ENCODE results near the gene HHAT. TPM values are rescaled to one million over a fixed set of nuclear protein-coding genes. Genes with fewer than 3 reads are reported as not detected.

Gene HHAT
- polyA plus RNA-seq, 2 of the 4 experiments (the other 2 are of a cell fraction): 3.8 to 4.5 TPM

DNA sequence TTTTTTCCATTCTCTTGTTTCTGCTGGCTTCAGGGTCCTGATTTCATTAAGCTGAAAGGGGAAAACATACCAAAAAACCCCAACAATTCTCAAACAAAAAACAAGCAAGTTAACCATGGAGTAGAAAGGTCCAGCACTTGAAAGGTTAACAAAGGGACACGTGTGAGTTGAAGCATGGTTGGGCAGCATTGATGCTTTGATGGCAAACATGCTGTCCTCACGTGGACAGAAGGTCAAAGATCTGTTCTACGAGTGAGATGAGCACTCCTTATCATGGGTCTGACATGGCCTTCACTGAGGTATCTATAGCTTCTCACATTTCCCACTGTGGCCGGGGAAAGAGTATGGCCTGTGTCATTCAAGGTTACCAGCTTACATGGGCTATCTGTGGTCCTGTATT, 394.9 kb downstream of the HHAT start:
- no peak for TF ChIP-seq TFCP2L1 (CRISPR knock-in tag; IDR thresholded peaks at IDR 0.05)
- no peak for TF ChIP-seq RARB (CRISPR knock-in tag; IDR thresholded peaks at IDR 0.05)
- no peak for TF ChIP-seq MYC (IDR thresholded peaks at IDR 0.05; ENCODE audit: borderline replicate concordance, low read length)
- no peak for TF ChIP-seq RAD21 (conservative IDR thresholded peaks at IDR 0.05 in 1 of 2, IDR thresholded peaks at IDR 0.05 in 1 of 2)
- no peak for TF ChIP-seq FOSB (CRISPR knock-in tag; IDR thresholded peaks at IDR 0.05)
- no peak for TF ChIP-seq SMC3 (IDR thresholded peaks at IDR 0.05)
- TF ChIP-seq CHD2 (IDR thresholded peaks at IDR 0.05; ENCODE audit: low read length, partially characterized antibody): no peak
- no peak for TF ChIP-seq EP300 (IDR thresholded peaks at IDR 0.05)
- no peak for TF ChIP-seq MAZ (IDR thresholded peaks at IDR 0.05; ENCODE audit: borderline replicate concordance, low read depth, low read length)
- no peak for FAIRE-seq
- peaks cover 8% of the 10 kb centered on the region; the same call in 2 of the 3 replicates for H3K4me1 ChIP-seq
- no peak overlapping the region for H3K4me3 ChIP-seq
- H3K4me2 ChIP-seq: no peak overlapping the region
- ChIA-PET CTCF (interaction anchor here (1.3 kb wide), 1 partner anchor 411 kb away, joined by 3 read pairs; the partner anchor contains the start of gene KCNH1), POLR2A (no interaction called here)
- H3K9me3 ChIP-seq: no peaks in the 10 kb centered on the region
- DNase-seq (ENCODE audit: low read depth in 1 of 2, low spot score in 1 of 2): no peak
- ATAC-seq: no peak
- 53% methylated on average over 4 of the region's 4 CpGs for WGBS (ENCODE audit: missing lambda C conversion rate)
- H3K27ac ChIP-seq: no peak overlapping the region

DNA sequence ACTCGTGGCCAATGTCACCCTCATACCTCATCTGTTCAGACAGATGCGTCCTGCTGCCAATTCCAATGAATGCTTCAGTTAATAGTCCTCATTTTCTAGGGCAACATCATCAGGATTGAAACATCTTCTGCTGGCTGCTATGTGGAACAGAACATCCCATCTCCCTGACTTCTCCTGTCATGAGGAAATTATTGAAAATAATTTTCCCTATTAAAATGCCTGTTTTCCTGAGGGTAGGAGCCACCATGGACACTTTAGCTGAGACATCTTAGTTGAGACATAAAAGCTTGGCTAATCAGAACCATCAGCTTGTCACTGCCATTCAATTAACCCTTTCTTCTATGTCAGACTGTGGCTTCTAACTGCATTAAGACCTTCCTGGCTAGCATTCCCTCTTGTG, 396.1 kb downstream of the HHAT start:
- peaks cover 8% of the 10 kb centered on the region; the same call in 2 of the 3 replicates for H3K4me1 ChIP-seq
- no peak for DNase-seq (ENCODE audit: low read depth in 1 of 2, low spot score in 1 of 2)
- no peak overlapping the region for H3K4me2 ChIP-seq
- 79% methylated on average over 2 of the region's 2 CpGs for WGBS (ENCODE audit: missing lambda C conversion rate)
- ChIA-PET CTCF (interaction anchor here (0.9 to 1.1 kb wide), 2 partner anchors 9 to 63 kb away, joined by 3 to 4 read pairs; no protein-coding TSS in a partner anchor), POLR2A (no interaction called here)
- no peaks in the 10 kb centered on the region for H3K9me3 ChIP-seq
- FAIRE-seq: no peak
- TF ChIP-seq FOSB (CRISPR knock-in tag; IDR thresholded peaks at IDR 0.05) (no peak), HOXA7 (CRISPR knock-in tag; IDR thresholded peaks at IDR 0.05) (no peak), ZFP36 (IDR thresholded peaks at IDR 0.05; ENCODE audit: borderline replicate concordance, partially characterized antibody) (no peak), FOSL2 (IDR thresholded peaks at IDR 0.05) (no peak), FOSL2 (CRISPR knock-in tag; IDR thresholded peaks at IDR 0.05) (no peak), CHD2 (IDR thresholded peaks at IDR 0.05; ENCODE audit: low read length, partially characterized antibody) (no peak)
- TF ChIP-seq, protein P1, sequence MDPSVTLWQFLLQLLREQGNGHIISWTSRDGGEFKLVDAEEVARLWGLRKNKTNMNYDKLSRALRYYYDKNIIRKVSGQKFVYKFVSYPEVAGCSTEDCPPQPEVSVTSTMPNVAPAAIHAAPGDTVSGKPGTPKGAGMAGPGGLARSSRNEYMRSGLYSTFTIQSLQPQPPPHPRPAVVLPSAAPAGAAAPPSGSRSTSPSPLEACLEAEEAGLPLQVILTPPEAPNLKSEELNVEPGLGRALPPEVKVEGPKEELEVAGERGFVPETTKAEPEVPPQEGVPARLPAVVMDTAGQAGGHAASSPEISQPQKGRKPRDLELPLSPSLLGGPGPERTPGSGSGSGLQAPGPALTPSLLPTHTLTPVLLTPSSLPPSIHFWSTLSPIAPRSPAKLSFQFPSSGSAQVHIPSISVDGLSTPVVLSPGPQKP (IDR thresholded peaks at IDR 0.05; ENCODE audit: low read depth, low read length): no peak
- TF ChIP-seq, protein P2, sequence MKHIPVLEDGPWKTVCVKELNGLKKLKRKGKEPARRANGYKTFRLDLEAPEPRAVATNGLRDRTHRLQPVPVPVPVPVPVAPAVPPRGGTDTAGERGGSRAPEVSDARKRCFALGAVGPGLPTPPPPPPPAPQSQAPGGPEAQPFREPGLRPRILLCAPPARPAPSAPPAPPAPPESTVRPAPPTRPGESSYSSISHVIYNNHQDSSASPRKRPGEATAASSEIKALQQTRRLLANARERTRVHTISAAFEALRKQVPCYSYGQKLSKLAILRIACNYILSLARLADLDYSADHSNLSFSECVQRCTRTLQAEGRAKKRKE (CRISPR knock-in tag; IDR thresholded peaks at IDR 0.05; ENCODE audit: low read depth): no peak
- H3K27ac ChIP-seq: no peak overlapping the region
- no peak overlapping the region for H3K4me3 ChIP-seq
- no peak for ATAC-seq

Small RNA genes lying within 50 kb of the gene (small RNA-seq; reads per million reads assigned to genes)
- gene RNU5A-8P: 232 to 1,486 (median 513) reads per million in 6 experiments

Other genes with a start within 250 kb of the HHAT start
- 0.62 and 0.77 TPM in 2 replicates for gene SERTAD4, start 96.1 kb upstream of the HHAT start, polyA plus RNA-seq (2011; rRNA removed)
- gene SERTAD4, start 96.1 kb upstream of the HHAT start, polyA plus RNA-seq (2017; fragmentation: RNase III; extraction: RNeasy Plus Mini Kit Qiagen cat#74134 plus additional on column Dnase treatment): 0.71 to 1.3 TPM (median 0.87 TPM) in 3 replicates